Caco-2 (cell line): ENCODE measurements around the gene MADCAM1. TPM values are rescaled to one million over a fixed set of nuclear protein-coding genes. Genes with fewer than 3 reads are reported as not detected.
"Not testable (repeated sequence)": the region's sequence is repeated elsewhere in the genome, so short reads cannot be mapped to it uniquely, and the experiment has no call there.

Experiments
- BruUV-seq: library from RNA; stranded (reverse); fragments of 400-500 nt; replicated peaks from 2 replicates; lab custom pipeline; 2021; lab: Mats Ljungman, UMichigan
- CTCF ChIA-PET: fragments of 300-600 bp; sonication (Branson Sonifier 250); formaldehyde crosslinking; loops from one replicate; lab custom pipeline; 2022; ENCODE audit warnings: antibody characterized with exemption; lab: Charles Lee
- POLR2A ChIA-PET: fragments of 300-600 bp; sonication (Branson Sonifier 250); formaldehyde crosslinking; loops from one replicate; lab custom pipeline; 2022; ENCODE audit warnings: antibody characterized with exemption; lab: Charles Lee
- DNase-seq, 2 experiments: peaks; one replicate each; pipeline versions ENCODE4 v3.0.0 to v3.0.0-alpha.2; 2020 to 2022
- H3K27me3 ChIP-seq: replicated peaks from 2 replicates; pipeline ENCODE4 v1.6.0; 2011; ENCODE audit warnings: low read length; ENCODE audit not compliant: control insufficient read depth, insufficient read depth
- H3K36me3 ChIP-seq: 2 replicates; pipeline ENCODE4 v1.5.1; 2011; ENCODE audit warnings: low read length; ENCODE audit not compliant: control insufficient read depth, insufficient read depth
- H3K4me1 ChIP-seq: fragments of 250-450 bp; sonication (Bioruptor Pico); 2 replicates; pipeline ENCODE4 v1.5.1; 2020; ENCODE audit warnings: mild to moderate bottlenecking
- H3K4me3 ChIP-seq: 2 replicates; pipeline ENCODE4 v1.5.1; 2011; ENCODE audit warnings: low read depth, mild to moderate bottlenecking, control low read depth, low read length
- H3K9me3 ChIP-seq: fragments of 250-450 bp; sonication (Bioruptor Pico); 2 replicates; pipeline ENCODE4 v1.5.1; 2020; ENCODE audit warnings: mild to moderate bottlenecking, moderate library complexity
- H3K27ac Mint-ChIP-seq: one replicate; pipeline ENCODE4 v1.8.0; 2022; ENCODE audit warnings: mixed read lengths; ENCODE audit not compliant: unreplicated experiment
- H3K27me3 Mint-ChIP-seq: one replicate; pipeline ENCODE4 v1.8.0; 2022; ENCODE audit warnings: mixed read lengths; ENCODE audit not compliant: insufficient read depth, unreplicated experiment
- H3K36me3 Mint-ChIP-seq: one replicate; pipeline ENCODE4 v1.8.0; 2022; ENCODE audit warnings: mild to moderate bottlenecking, mixed read lengths; ENCODE audit not compliant: insufficient read depth, unreplicated experiment
- H3K4me1 Mint-ChIP-seq: one replicate; pipeline ENCODE4 v1.8.0; 2022; ENCODE audit warnings: low read depth, mixed read lengths; ENCODE audit not compliant: unreplicated experiment
- H3K4me3 Mint-ChIP-seq: one replicate; pipeline ENCODE4 v1.8.0; 2022; ENCODE audit warnings: mild to moderate bottlenecking, moderate library complexity, mixed read lengths; ENCODE audit not compliant: unreplicated experiment
- H3K9me3 Mint-ChIP-seq: one replicate; pipeline ENCODE4 v1.8.0; 2022; ENCODE audit warnings: mixed read lengths; ENCODE audit not compliant: unreplicated experiment
- intact Hi-C: fragments of 100-400 bp; cut with micrococcal nuclease; formaldehyde crosslinking; loops from one replicate; pipeline ENCODE4 v1.10.0; 2022; ENCODE audit not compliant: unreplicated experiment
- total RNA-seq: library from RNA; stranded (reverse); gene quantifications from 2 replicates; pipeline ENCODE4 v1.2.3, GENCODE V29; 2022
- TF ChIP-seq, protein P1 (sequence below), 2 experiments: fragments of 200-600 bp in 1 of 2; IDR thresholded peaks; 1 replicate in 1 of 2; 2 replicates in 1 of 2; pipeline versions ENCODE4 v1.5.1 to v1.8.0; 2011 to 2022; ENCODE audit warnings: antibody characterized with exemption in 1 of 2, control low read depth in 1 of 2, inconsistent platforms in 1 of 2, low read depth in 1 of 2, low read length in 1 of 2, mild to moderate bottlenecking in 1 of 2, moderate library complexity in 1 of 2; ENCODE audit not compliant: insufficient read depth in 1 of 2, severe bottlenecking in 1 of 2, unreplicated experiment in 1 of 2

The MADCAM1 gene
- total RNA-seq, 1 experiment from 2014 or later: 0.73 TPM

DNA sequence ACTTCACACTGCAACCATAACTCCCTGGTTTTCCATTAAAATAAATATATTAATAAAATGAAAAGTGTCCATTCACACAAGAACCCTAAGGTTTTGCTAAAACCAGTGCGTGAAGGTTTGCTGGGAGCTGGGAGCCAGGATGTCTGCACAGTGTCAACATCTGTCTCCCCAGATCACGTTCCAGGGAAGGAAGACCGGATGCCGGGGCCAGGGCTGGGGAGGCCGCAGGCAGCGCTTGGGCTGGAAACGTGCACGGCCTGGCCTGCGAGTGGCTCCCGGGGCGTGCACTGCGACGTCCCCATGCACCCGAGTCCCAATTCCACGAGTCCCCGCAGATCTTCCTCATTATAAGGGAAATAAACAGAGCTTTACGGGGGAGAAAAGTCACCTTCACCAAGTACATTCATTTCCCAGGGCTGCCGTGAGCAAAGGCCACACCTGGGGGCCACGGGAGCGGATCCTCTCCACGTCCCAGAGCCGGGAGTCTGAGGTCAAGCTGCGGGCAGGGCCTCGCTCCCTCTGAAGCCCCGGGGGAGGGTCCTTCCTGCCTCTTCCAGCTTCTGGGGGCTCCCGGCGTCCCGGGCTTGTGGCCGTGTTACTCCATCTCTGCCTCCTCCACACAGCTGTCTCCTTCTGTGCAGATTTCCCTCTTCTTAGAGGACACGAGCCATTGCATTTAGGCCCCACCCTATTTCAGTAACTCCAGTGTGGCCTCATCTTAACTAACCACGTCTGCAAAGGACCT, 48.3 kb upstream of the MADCAM1 start:
- H3K4me3 ChIP-seq: no peak overlapping the region
- Mint-ChIP-seq H3K4me3 (no peak overlapping the region), H3K9me3 (no peaks in the 10 kb centered on the region), H3K27ac (no peak overlapping the region), H3K4me1 (no peaks in the 10 kb centered on the region), H3K27me3 (no peaks in the 10 kb centered on the region), H3K36me3 (no peaks in the 10 kb centered on the region)
- TF ChIP-seq, protein P1, sequence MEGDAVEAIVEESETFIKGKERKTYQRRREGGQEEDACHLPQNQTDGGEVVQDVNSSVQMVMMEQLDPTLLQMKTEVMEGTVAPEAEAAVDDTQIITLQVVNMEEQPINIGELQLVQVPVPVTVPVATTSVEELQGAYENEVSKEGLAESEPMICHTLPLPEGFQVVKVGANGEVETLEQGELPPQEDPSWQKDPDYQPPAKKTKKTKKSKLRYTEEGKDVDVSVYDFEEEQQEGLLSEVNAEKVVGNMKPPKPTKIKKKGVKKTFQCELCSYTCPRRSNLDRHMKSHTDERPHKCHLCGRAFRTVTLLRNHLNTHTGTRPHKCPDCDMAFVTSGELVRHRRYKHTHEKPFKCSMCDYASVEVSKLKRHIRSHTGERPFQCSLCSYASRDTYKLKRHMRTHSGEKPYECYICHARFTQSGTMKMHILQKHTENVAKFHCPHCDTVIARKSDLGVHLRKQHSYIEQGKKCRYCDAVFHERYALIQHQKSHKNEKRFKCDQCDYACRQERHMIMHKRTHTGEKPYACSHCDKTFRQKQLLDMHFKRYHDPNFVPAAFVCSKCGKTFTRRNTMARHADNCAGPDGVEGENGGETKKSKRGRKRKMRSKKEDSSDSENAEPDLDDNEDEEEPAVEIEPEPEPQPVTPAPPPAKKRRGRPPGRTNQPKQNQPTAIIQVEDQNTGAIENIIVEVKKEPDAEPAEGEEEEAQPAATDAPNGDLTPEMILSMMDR (IDR thresholded peaks at IDR 0.05; ENCODE audit: insufficient read depth in 1 of 2, low read depth in 1 of 2, low read length in 1 of 2, severe bottlenecking in 1 of 2, unreplicated experiment in 1 of 2): no peak
- ChIA-PET CTCF (no interaction called here), POLR2A (no interaction called here)
- BruUV-seq: no TSS peak
- intact Hi-C loops: no loop called here
- DNase-seq: no peak
- H3K9me3 ChIP-seq: 0 out of 2 replicates have a peak, but pooled peaks cover 6% of the 10 kb centered on the region
- no peaks in the 10 kb centered on the region for H3K36me3 ChIP-seq
- H3K4me1 ChIP-seq: no peaks in the 10 kb centered on the region
- H3K27me3 ChIP-seq: no peaks in the 10 kb centered on the region

DNA sequence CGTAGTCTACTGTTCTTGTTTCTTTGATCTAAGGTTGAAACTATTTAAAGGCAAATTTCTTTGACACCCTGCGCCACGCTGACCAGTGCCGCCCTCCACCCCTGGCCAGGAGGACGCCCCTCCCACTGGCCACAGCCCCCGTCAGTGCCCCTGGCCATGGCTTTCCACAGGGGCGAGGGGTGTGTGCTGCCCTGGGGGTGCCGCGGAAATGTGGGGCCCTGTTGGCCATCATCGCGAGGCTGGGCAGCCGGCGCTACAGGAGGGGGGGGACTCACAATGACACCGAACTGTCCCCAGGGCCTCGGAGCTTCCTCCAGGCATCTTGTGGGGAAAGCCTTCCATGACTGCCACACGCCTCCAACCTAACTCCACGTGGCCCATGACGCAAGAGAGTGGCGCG, 46.4 kb upstream of the MADCAM1 start:
- POLR2A ChIA-PET: no interaction called here
- no peaks in the 10 kb centered on the region for H3K36me3 Mint-ChIP-seq

DNA sequence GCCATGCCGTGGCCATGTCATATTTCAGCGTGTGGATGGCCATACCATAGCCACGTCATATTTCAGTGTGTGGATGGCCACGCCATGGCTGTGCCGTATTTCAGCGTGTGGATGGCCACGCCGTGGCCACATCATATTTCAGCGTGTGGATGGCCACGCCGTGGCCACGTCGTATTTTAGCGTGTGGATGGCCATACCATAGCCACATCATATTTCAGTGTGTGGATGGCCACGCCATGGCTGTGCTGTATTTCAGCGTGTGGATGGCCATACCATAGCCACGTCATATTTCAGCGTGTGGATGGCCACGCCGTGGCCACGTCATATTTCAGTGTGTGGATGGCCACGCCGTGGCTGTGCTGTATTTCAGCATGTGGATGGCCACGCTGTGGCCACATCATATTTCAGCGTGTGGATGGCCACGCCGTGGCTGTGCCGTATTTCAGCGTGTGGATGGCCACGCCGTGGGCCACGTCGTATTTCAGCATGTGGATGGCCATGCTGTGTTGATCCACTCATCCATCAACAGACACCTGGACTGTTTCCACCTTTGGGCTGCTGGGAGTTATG, 45.3 kb upstream of the MADCAM1 start:
- H3K36me3 ChIP-seq, intact Hi-C loops, H3K27me3 ChIP-seq, H3K9me3 ChIP-seq, H3K4me1 Mint-ChIP-seq, H3K36me3 Mint-ChIP-seq, H3K4me1 ChIP-seq, DNase-seq, H3K9me3 Mint-ChIP-seq, H3K27me3 Mint-ChIP-seq, CTCF ChIA-PET, H3K27ac Mint-ChIP-seq, BruUV-seq, H3K4me3 ChIP-seq, POLR2A ChIA-PET, H3K4me3 Mint-ChIP-seq: not testable (repeated sequence)

More for the DNA sequence above, 46.4 kb upstream of the MADCAM1 start:
- no peak overlapping the region for H3K4me3 Mint-ChIP-seq
- BruUV-seq: no TSS peak
- TF ChIP-seq, protein P1 (IDR thresholded peaks at IDR 0.05; ENCODE audit: insufficient read depth in 1 of 2, low read depth in 1 of 2, low read length in 1 of 2, severe bottlenecking in 1 of 2, unreplicated experiment in 1 of 2): no peak
- Histone ChIP-seq H3K4me1 (no peaks in the 10 kb centered on the region), H3K9me3 (0 out of 2 replicates have a peak, but pooled peaks cover 6% of the 10 kb centered on the region), H3K4me3 (no peak overlapping the region), H3K36me3 (no peaks in the 10 kb centered on the region), H3K27me3 (no peaks in the 10 kb centered on the region)
- H3K27ac Mint-ChIP-seq: no peak overlapping the region
- CTCF ChIA-PET: no interaction called here
- intact Hi-C loops: no loop called here
- H3K27me3 Mint-ChIP-seq: no peaks in the 10 kb centered on the region
- H3K4me1 Mint-ChIP-seq: no peaks in the 10 kb centered on the region
- no peaks in the 10 kb centered on the region for H3K9me3 Mint-ChIP-seq
- no peak for DNase-seq
